ENCODE measurements around the gene TBC1D8. TPM values are rescaled to one million over a fixed set of nuclear protein-coding genes. Genes with fewer than 3 reads are reported as not detected.
A peak's percentile ranks its signal among the peaks of the same experiment; 100 is the strongest.

TBC1D8 gene
- total and polyA plus RNA-seq, 2 of the 13 experiments (the other 11 are each of a cell fraction or from before 2014, with no cell fraction given): 45.1 to 95.4 TPM

- no peak for TF ChIP-seq ZNF572 (CRISPR knock-in tag; IDR thresholded peaks at IDR 0.05)
- TF ChIP-seq TFDP2 (CRISPR knock-in tag; IDR thresholded peaks at IDR 0.05): no peak
- peak; percentile 64; the same call in 1 of the 2 replicates for TF ChIP-seq ZFY (CRISPR knock-in tag; IDR thresholded peaks at IDR 0.05)
- peak; percentile 46; the same call in 1 of the 2 replicates for TF ChIP-seq USF2 (IDR thresholded peaks at IDR 0.05; ENCODE audit: low read depth, low read length)
- no peak for TF ChIP-seq USF2 (CRISPR knock-in tag; IDR thresholded peaks at IDR 0.05; ENCODE audit: borderline replicate concordance)
- TF ChIP-seq ZNF569 (CRISPR knock-in tag; IDR thresholded peaks at IDR 0.05; ENCODE audit: borderline replicate concordance): no peak
- TF ChIP-seq SKIL (CRISPR knock-in tag; IDR thresholded peaks at IDR 0.05; ENCODE audit: borderline replicate concordance): no peak
- no peak for TF ChIP-seq BCL3 (CRISPR knock-in tag; IDR thresholded peaks at IDR 0.05)
- TF ChIP-seq ZNF883 (CRISPR knock-in tag; IDR thresholded peaks at IDR 0.05; ENCODE audit: not compliant biosample characterization): no peak
- no peak for TF ChIP-seq FOXJ3 (CRISPR knock-in tag; IDR thresholded peaks at IDR 0.05; ENCODE audit: borderline replicate concordance)
- no peak for TF ChIP-seq KAT8 (CRISPR knock-in tag; IDR thresholded peaks at IDR 0.05)
- no peak; the same call in 1 of the 2 replicates for TF ChIP-seq NR2F6 (IDR thresholded peaks at IDR 0.05)
- peak; percentile 34; the same call in 1 of the 2 replicates for TF ChIP-seq NR2F6 (CRISPR knock-in tag; IDR thresholded peaks at IDR 0.05)
- 0 out of 2 replicates have a peak, but pooled peaks have one; percentile 18 for TF ChIP-seq EED (CRISPR knock-in tag; IDR thresholded peaks at IDR 0.05)
- TF ChIP-seq ZNF44 (CRISPR knock-in tag; IDR thresholded peaks at IDR 0.05): no peak
- TF ChIP-seq ZBTB33 (CRISPR knock-in tag; IDR thresholded peaks at IDR 0.05): no peak
- no peak for TF ChIP-seq ZNF652 (CRISPR knock-in tag; IDR thresholded peaks at IDR 0.05; ENCODE audit: borderline replicate concordance, low read depth)
- no peak; the same call in 1 of the 2 replicates for TF ChIP-seq HOXA3 (CRISPR knock-in tag; IDR thresholded peaks at IDR 0.05)
- no peak for TF ChIP-seq PAX8 (CRISPR knock-in tag; IDR thresholded peaks at IDR 0.05; ENCODE audit: borderline replicate concordance)
Measured at GRCh38 chr2:101149241-101150192, 1.7 kb downstream of the TBC1D8 start (continued).

Measured in HepG2 (cell line).